HG03103 (cell line): Measurements from ENCODE around the gene MAP4.

ENCODE experiments used
- ATAC-seq: cut with Tn5 transposase; IDR thresholded peaks from one replicate; pipeline ENCODE4 v1.9.1; 2021; ENCODE audit warnings: low read depth; ENCODE audit not compliant: unreplicated experiment

The MAP4 gene

GRCh38 chr3:47976135-47976732 is 40.0 kb downstream of the MAP4 start:
- ATAC-seq = no peak

- ATAC-seq = no peak
Measured at GRCh38 chr3:47974974-47975470, 41.2 kb downstream of the MAP4 start.

DNA sequence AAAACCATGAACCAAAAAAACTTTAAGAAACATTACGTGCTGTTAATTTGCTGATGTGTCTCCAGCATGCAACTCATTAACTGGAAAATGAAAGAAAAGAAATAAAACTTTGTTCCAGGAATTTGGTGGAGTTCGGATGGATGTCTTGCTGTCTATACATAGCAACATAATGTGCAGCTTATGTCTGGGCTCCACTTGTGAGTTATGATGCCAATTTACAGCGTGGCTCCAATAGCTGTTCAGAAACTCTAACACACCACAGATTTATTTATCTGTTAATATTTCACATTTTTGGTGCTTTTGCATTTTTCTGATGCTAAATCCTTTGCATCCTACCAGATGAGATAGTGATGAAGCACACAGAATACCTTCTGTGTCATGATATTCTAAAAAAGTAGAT is 45.1 kb downstream of the MAP4 start:
- ATAC-seq = no peak

- no peak for ATAC-seq
Measured at GRCh38 chr3:47964740-47965139, 51.5 kb downstream of the MAP4 start.

GRCh38 chr3:47961815-47962606 is 54.2 kb downstream of the MAP4 start:
- ATAC-seq = no peak

DNA sequence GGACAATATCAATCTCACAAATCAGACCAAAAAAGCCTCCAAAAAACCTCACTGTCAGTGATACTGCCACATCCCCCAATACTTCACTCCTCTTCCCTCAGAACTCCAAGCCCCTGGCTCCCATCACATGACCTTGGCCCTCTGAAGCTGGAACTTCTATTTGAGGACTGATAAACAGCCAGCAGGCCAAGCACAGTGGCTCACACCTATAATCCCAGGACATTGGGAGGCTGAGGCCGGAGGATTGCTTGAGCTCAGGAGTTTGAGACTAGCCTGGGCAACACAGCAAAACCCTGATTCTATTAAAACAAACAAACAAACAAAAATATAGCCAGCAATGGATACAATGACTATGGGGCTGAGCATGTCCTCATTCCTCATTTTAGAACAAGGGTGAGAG is 55.2 kb downstream of the MAP4 start:
- ATAC-seq = no peak

- no peak for ATAC-seq
Measured at GRCh38 chr3:47956521-47956920, 59.7 kb downstream of the MAP4 start.

DNA sequence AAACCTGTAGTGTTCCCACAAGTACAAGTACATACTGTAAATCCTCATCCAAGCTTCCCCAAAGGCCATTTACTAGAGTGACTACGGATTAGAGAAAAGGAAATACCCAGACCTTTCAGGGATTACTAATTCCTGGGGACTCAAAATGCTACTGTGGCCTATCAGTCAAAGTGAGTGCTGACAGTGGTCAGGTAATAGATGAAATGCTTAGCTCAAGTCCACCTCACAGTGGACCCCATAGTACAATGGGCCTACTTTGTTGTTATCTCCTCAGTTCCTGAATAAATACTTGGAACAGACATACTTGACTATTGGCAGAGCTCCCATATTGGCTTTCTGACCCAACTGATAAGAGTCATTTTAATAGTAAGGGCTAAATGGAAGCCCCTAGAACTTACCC is 61.6 kb downstream of the MAP4 start:
- ATAC-seq = no peak

GRCh38 chr3:47950453-47951169 is 65.6 kb downstream of the MAP4 start:
- no peak for ATAC-seq

DNA sequence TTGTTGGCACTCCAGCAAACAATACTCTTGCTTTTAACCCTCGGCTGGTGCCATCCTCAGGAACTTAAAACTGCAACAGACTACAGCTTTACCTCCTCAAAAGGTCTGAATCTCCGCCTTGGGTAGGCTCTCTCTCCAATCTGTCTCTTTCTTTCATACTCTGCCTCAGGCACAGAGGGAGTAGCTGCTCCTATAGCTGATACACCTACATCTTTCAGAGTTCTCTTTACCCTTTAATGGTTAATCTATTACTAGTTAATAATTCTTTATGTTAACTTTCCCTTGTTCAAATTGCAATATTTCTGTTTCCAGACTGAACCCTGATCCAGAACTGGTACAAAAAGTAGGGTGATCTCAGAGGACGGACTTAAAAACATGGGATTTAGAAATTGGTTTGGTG is 66.2 kb downstream of the MAP4 start:
- no peak for ATAC-seq

GRCh38 chr3:47940232-47940631 is 76.0 kb downstream of the MAP4 start:
- ATAC-seq = no peak

- ATAC-seq = no peak
Measured at GRCh38 chr3:47932421-47932820, 83.8 kb downstream of the MAP4 start.

DNA sequence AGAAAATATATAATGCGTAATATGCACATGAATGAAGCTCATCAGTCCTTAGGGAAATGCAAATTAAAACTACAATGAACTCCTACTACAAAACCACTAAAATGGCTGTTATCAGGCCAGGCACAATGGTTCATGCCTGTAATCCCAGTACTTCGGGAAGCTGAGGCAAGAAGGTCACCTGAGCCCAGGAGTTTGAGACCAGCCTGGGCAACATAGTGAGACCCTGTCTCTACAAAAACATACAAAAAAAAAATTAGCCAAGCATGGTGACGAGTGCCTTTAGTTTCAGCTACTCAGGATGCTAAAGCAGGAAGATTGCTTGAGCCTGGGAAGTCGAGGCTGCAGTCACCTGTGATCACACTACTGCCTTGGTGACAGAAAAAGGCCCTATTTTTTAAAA is 85.2 kb downstream of the MAP4 start:
- ATAC-seq = no peak

DNA sequence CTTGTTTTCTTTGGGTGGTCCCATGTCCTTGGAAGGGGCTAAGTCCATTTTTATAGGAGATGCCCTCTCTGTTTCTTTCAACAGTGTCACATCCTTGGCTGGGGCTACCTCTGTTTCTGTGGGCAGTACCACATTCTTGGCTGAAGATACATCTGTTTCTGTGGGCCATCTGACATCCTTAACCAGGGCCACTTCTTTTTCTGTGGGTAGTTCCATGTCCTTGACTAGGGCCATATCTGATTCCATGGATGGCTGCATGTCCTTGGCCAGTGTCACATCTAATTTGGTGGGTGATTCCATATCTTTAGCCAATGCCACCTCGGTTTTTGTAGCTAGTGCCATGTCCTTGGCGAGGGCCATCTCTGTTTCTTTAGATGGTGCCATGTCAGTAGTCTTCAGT is 99.5 kb downstream of the MAP4 start:
- ATAC-seq = no peak

- ATAC-seq = no peak
Measured at GRCh38 chr3:47916201-47916600, 100.0 kb downstream of the MAP4 start.

- no peak for ATAC-seq
Measured at GRCh38 chr3:47912006-47912504, 104.2 kb downstream of the MAP4 start.

GRCh38 chr3:47910777-47911440 is 105.3 kb downstream of the MAP4 start:
- ATAC-seq = no peak

- ATAC-seq = no peak
Measured at GRCh38 chr3:47910233-47910632, 106.0 kb downstream of the MAP4 start.

DNA sequence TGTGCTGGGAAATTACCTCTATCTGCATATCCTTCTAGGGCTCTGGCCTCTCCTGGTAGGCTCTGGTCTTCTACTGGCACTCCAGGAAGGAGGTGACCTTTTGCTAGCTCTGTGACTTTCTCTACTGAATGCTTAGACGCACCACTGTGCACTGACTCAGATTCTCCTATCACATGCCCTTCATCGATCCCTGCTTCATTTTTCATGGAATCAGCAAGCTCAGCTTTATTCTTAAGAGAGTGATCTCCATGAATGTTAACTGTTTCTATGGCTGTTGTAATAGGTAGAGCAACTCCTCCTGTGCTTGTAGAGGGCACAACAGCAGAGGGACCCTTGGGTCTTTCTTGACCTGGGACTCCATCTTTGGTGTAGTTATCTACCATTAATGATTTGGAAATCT is 106.6 kb downstream of the MAP4 start:
- ATAC-seq = no peak

DNA sequence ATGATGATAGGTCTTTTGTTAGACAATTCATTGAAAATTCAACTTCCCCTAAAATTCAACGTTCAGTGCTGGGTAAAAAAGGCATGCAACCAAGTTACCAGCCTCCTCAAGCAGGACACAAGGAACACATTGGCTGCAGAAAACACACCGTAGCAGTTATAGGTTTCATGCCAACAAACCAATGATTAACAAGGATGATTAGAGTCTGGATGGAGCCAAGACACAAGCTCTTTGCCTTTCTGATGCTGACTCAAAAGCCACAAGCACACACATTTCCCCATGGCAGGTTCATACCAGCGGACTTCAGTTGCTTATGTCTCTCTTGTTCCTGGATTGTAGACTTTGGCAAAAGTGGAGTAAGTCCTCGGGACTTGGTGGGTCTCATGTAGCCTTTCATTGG is 107.5 kb downstream of the MAP4 start:
- no peak for ATAC-seq

DNA sequence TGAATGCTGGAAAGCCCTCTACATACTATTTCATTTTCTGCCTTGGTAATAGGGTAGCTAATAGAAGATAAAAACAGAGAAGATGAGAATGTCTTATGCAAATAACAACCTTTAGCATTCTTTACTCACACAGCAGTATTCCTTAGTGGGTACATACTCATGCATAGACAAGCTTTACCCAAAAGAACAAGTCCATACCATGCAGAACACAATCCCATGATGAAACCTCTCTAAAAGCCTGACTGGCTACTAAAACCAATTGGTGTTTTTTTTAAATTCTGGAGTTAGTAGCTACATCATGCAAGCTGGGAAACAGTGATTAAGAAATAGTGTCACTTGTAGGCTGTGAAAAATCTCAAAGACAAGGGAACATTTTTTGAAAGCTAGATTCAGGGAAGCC is 108.4 kb downstream of the MAP4 start:
- no peak for ATAC-seq
